ENCODE results near the gene PIM1.

DNA sequence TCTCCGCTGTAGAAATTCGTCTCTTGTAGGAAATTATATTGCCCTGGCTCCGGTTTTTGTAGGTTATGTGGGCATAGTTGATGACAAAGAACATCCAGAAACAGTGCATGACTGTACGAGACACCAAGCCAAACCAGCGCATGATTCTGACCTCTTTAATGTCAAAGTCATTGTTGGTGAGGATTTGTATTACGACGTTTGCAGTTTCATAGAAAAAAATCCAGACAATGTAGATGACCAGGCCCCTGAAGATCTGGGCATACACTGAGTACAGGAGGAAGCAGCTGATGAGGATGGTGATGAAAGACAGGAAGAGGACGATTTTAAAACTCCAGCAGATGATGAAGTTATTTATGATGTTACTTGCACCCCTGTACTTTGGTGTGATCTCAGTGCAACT, 48.6 kb downstream of the PIM1 start:
- TF ChIP-seq POLR2A (IDR thresholded peaks at IDR 0.05; ENCODE audit: low read length) = no peak
- no peak for TF ChIP-seq GATA1 (IDR thresholded peaks at IDR 0.05; ENCODE audit: low read depth, low read length)
